Raji (cell line): ENCODE data around the gene AP1M2.

ENCODE experiments used
- POLR2A ChIP-seq: IDR thresholded peaks from 2 replicates; pipeline ENCODE4 v1.6.1; 2011; ENCODE audit warnings: low read depth, low read length, control low read depth; ENCODE audit not compliant: insufficient read depth

The AP1M2 gene

GRCh38 chr19:10611907-10612306 lies 24.8 kb upstream of the AP1M2 start:
- TF ChIP-seq POLR2A: no peak

- peak; percentile 70 for TF ChIP-seq POLR2A
Measured at GRCh38 chr19:10604460-10604980, 17.4 kb upstream of the AP1M2 start.

DNA sequence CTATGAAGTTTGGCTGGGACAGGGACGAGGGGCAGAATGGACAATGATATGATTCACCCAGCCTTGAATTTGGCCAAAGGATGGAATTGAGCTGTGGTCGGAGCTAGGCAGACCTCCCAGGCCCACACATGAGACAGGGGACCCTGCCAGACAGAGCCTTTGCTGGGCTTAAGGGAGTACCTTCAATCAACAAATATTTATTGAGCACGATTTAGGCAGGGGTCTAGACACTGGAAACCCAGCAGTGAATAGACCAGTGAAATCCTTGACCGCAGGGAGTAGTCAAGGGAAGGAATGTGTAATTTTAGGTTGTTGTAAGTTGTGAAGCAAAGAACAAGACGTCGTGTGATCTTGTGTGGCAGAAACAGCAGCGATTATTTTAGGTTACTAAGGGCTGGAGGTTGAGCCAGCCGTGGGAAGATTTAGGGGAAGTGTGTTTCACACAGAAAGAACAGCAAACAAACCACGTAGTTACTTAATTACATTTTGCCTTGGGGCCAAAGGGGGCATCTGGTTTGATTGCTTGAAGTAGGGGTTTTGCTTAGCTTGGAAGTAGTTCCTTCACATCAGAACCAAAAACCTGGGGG lies 16.9 kb upstream of the AP1M2 start:
- no peak for TF ChIP-seq POLR2A

DNA sequence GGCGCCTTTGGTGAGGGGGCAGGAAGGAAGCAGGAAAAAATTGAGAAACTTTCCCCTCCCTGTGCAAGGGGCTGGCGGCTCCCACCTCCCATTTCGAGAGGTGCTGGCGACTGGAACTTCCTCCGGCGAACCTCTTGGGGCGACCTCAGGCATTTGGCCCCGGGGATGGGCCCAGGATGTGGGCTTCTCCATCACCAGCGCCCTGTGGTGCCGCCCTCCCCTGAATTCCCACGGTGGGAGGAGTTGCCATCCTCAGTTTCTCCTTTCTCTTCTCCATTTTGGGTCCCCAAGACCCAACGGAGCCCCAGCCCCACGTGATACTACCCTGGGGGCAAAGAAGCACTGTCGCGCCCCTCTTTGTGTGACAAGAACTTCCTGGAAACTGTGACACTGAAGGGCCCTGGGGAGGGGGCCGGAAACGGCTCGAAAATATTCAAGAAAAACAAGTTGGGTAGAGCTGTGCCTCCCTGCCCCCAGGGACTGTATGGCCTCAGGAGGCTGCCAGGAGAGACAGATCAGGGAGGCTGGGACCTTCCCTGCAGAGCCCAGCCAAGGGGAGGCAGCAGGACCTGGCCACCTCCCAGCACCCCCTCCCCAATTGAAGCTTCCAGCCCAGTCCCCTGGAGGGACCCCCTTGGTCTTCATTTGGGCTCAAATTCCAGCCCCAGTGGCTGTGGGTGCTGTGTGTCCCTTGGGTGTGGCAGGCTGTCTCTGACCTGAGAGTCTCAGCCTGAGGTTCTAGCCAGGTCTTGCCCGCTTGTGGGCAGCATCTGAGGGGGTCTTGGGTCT lies 16.2 kb upstream of the AP1M2 start:
- peak; percentile 55; the same call in 1 of the 2 replicates for TF ChIP-seq POLR2A

DNA sequence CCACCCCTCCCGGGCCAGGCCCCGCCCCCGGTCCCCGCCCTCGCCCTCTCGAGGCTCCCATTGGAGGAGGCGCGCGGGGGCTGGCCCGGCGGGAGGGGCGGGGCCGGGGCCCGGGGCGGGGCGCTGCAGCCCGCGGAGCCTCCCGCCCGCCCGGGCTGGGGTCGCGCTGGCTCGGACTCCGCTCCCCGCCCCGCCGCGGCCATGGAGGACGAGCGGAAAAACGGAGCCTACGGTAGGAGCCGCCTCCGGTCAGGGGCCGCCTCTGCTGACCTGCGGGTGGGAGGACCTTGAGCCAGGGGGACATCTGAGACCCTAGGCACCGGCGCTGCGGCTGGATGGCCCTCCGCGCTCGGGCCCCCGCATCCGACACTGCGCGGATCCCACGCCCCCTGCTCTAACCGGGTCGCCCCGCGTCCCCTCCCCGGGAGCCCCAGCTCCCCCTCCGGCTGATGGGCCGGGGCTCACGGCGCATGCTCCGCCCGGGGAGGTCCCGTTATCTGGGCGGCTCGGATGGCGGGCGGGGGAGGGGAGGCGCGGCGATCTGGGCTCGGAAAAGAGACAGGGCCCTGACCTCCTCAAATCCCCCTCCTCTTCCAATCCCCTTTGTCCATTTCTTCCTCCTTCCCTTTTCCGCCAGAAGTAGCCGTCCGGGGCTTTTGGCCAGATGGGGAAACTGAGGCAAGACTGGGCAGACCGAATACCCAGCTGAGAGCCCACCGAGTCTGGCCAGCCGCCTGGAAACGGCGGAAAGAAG lies 15.4 kb upstream of the AP1M2 start:
- peak; percentile 84 for TF ChIP-seq POLR2A

DNA sequence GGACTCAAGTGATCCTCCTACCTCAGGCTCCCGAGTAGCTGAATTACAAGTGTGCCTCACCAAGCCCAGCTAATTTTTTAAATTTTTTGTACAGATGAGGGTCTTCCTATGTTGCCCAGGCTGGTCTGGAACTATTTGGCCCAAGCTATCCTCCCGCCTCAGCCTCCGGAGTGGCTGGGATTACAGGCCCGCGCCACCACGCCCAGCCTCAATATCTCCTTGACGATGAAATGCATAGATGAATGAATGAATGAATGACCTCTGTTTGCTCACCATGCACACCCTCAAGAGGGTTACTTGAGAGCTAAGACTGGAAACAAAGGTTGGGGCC lies 14.9 kb upstream of the AP1M2 start:
- TF ChIP-seq POLR2A: no peak

GRCh38 chr19:10600149-10600548 lies 13.0 kb upstream of the AP1M2 start:
- no peak for TF ChIP-seq POLR2A

DNA sequence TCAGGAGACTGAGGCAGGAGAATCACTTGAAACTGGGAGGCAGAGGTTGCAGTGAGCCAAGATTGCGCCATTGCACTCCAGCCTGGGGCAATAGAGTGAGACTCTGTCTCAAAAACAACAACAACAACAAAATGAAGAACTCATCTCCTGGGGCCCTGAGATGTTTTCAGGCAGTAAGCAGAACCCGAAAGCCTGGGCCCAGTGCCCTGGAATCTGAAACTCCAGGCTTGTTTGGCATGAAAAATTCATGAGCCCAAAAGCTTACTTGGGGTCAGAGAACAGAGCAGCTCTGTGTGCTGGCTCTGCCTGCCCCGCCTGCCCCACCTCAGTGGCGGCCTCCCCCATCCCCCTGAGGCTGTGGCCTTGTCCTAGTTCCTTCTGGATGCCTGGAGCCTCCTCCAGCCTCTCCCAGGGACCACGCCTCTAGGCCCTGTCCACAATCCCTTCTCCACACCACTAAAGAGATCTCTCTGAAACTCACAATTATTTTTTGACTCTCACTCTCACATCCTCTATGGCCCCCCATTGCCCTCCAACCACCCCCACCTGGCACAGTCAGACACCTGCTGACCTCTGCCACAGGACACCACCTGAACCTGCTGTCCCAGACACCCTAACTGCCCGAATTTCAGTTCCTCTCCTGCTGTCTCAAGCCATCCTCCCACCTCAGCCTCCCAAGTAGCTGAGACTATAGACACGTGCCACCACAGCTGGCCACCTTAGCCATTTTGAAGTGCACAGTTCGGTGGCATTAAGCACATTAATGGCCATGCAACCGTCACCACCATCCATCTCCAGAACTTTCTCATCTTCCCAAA lies 6.9 kb upstream of the AP1M2 start:
- no peak for TF ChIP-seq POLR2A

DNA sequence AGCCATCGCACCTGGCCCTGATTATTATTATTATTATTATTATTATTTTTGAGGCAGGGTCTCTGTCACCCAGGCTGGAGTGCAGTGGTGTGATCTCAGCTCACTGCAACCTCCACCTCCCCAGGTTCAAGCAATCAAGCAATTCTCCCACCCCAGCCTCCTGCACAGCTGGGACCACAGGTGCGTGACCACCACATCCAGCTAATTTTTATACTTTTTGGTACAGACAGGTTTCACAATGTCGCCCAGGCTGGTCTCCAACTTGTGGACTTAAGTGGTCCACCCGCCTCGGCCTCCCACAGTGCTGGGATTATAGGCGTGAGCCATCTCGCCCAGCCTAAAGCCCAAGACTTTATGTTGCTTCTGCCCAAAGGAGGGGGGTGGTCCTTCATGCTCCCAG lies 6.0 kb upstream of the AP1M2 start:
- no peak for TF ChIP-seq POLR2A

DNA sequence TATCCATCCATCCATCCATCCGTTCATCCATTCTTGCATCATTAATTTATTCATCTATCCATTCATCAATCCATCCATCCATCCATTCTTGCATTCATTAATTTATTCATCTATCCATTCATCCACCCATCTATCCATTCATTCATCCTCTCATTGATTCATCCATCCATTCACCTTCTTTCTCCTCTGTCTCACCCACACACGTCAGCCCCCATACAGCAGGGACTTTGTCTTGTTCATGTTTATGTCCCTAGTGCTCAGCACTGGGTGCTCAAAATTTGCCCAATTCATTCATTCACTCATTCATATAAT lies 683 bp upstream of the AP1M2 start:
- no peak for TF ChIP-seq POLR2A

GRCh38 chr19:10586396-10586795 lies 716 bp downstream of the AP1M2 start:
- no peak for TF ChIP-seq POLR2A

DNA sequence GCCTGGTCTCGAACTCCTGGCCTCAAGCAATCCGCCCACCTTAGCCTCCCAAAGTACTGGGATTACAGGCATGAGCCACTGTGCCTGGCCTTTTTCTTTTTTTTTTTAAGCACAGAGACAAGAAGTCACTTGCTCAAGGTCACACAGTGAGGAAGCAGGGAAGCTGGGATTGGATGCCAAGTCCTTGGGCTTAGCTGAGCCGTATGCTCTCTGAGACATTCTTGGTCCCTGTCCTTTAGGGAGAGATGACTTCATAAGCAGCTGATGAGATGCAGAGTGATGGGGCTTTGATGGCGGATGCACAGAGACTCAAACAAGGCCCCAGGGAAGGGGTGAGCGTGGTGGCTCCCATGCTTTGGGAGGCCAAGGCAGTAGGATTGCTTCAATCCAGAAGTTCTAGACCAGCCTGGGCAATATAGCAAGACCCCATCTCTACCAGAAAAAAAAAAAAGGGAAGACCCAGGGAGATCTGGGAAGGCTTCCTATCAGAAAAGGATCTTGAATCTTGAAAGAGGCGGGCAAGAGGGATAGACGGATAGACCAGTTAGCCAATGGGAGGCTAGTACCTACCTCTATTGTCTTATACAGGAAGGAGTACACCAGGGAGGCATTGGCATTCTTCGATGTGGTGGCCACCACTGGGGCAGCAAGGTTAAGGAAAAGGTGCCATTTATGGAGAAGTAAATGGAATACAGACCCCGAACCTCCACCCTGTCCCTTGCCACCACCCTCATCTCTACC lies 3.9 kb downstream of the AP1M2 start:
- no peak for TF ChIP-seq POLR2A

GRCh38 chr19:10582091-10582490 lies 5.0 kb downstream of the AP1M2 start:
- no peak for TF ChIP-seq POLR2A

DNA sequence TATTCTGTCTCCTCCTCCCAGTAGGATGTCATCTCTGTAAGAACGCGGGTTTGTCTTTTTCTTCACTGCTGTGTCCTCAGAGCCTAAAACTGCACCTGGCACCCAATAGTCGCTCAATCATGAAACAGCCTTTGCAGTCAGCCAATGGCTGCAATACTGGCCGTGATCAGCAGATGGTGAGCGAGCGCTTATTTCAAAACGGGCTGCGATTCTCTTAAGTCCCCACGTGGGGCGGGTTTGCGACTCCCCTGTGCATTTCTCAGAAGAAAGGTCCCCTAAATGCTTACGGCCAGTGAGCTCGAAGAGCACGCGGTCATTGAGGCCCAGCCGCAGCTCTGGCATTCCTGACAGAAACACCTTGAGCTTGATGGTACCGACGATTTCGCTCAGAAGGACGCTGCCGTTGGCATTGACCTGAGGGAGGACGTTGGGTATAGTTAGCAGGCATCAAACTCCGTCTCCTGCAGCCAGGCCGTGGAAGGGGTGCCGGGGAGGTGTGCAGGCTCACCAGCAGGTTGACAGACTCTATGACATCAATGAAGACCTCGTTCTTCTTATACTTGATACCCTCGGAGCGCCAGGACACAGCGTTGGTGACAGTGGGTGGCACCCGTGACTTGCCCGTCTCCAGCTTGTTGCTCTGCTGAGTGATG lies 6.0 kb downstream of the AP1M2 start:
- peak; percentile 36; the same call in 1 of the 2 replicates for TF ChIP-seq POLR2A
